Endothelial cell of umbilical vein (primary cell): ENCODE measurements around the gene OR6B3. TPM values are rescaled to one million over a fixed set of nuclear protein-coding genes. Genes with fewer than 3 reads are reported as not detected.

Experiments used
- BruUV-seq: library from RNA; stranded (reverse); fragments of 400-500 nt; replicated peaks from 2 replicates; lab custom pipeline; 2021; lab: Mats Ljungman, UMichigan
- CTCF ChIA-PET: fragments of 300-600, 350-600 bp; sonication (Branson Sonifier 250); formaldehyde crosslinking; loops from one replicate; lab custom pipeline; 2021; ENCODE audit warnings: antibody characterized with exemption, inconsistent platforms; lab: Charles Lee
- POLR2A ChIA-PET: fragments of 300-600, 350-600 bp; sonication (Branson Sonifier 250); formaldehyde crosslinking; loops from one replicate; lab custom pipeline; 2021; ENCODE audit warnings: antibody characterized with exemption, inconsistent platforms; lab: Charles Lee
- DNase-seq: peaks from one replicate; pipeline ENCODE4 v3.0.0-alpha.2; 2011; ENCODE audit warnings: low read depth, low spot score
- FAIRE-seq: peaks from 2 replicates; lab custom pipeline; 2011; peaks lifted over from hg19 to GRCh38; lab: Jason Lieb, UNC
- H2AFZ ChIP-seq: 2 replicates; pipeline ENCODE4 v1.6.0; 2012; ENCODE audit warnings: low read depth, low read length, control low read depth, inconsistent platforms
- H3K27ac ChIP-seq: 2 replicates; pipeline ENCODE4 v1.5.1; 2011; ENCODE audit warnings: low read depth, mild to moderate bottlenecking, control low read depth, low read length, moderate library complexity; ENCODE audit not compliant: insufficient read depth
- H3K27me3 ChIP-seq, 2 experiments: 2 replicates each; pipeline versions ENCODE4 v1.6.0 to v1.6.1; 2011; ENCODE audit warnings: low read length in 2 of 2, mixed read lengths in 1 of 2; ENCODE audit not compliant: control insufficient read depth in 2 of 2, insufficient read depth in 2 of 2
- H3K36me3 ChIP-seq, 2 experiments: 2 replicates in 1 of 2; 3 replicates in 1 of 2; pipeline ENCODE4 v1.5.1; 2011; ENCODE audit warnings: low read length in 2 of 2, mild to moderate bottlenecking in 1 of 2, moderate library complexity in 1 of 2; ENCODE audit not compliant: control insufficient read depth in 2 of 2, insufficient read depth in 2 of 2; ENCODE audit errors: extremely low read depth in 1 of 2
- H3K4me1 ChIP-seq: 3 replicates; pipeline ENCODE4 v1.5.1; 2011; ENCODE audit warnings: mild to moderate bottlenecking, low read length; ENCODE audit not compliant: control insufficient read depth, insufficient read depth; ENCODE audit errors: extremely low read depth
- H3K4me2 ChIP-seq: 2 replicates; pipeline ENCODE4 v1.6.1; 2011; ENCODE audit warnings: low read length, control low read depth, mixed read lengths; ENCODE audit not compliant: insufficient read depth
- H3K4me3 ChIP-seq, 3 experiments: fragments of 200-600 bp in 1 of 3; sonication (generic), shearing (Covaris generic) in 1 of 3; replicated peaks in 1 of 3; 2 replicates each; pipeline ENCODE4 v1.5.1; 2011 to 2016; ENCODE audit warnings: control low read depth in 3 of 3, low read length in 3 of 3, mild to moderate bottlenecking in 2 of 3, inconsistent platforms in 1 of 3, low read depth in 1 of 3, moderate library complexity in 1 of 3; ENCODE audit not compliant: insufficient read depth in 1 of 3
- H3K79me2 ChIP-seq: 2 replicates; pipeline ENCODE4 v1.6.0; 2012; ENCODE audit warnings: low read length, inconsistent platforms; ENCODE audit not compliant: control insufficient read depth, insufficient read depth
- H3K9ac ChIP-seq: replicated peaks from 2 replicates; pipeline ENCODE3; 2011; ENCODE audit warnings: low read length, control low read depth; ENCODE audit not compliant: insufficient read depth; ENCODE audit errors: extremely low read depth
- H3K9me1 ChIP-seq: replicated peaks from 3 replicates; pipeline ENCODE4 v1.6.0; 2011; ENCODE audit warnings: mild to moderate bottlenecking, low read length; ENCODE audit not compliant: control insufficient read depth, insufficient read depth; ENCODE audit errors: extremely low read depth
- H3K9me3 ChIP-seq: replicated peaks from 2 replicates; pipeline ENCODE4 v1.5.1; 2012; ENCODE audit warnings: low read length, inconsistent platforms; ENCODE audit not compliant: control insufficient read depth, insufficient read depth
- H4K20me1 ChIP-seq: replicated peaks from 2 replicates; pipeline ENCODE3; 2011; ENCODE audit warnings: mild to moderate bottlenecking, low read length; ENCODE audit not compliant: control insufficient read depth, insufficient read depth; ENCODE audit errors: extremely low read depth
- EZH2 ChIP-seq: IDR thresholded peaks from 2 replicates; pipeline ENCODE4 v1.6.1; 2012; ENCODE audit warnings: borderline replicate concordance, low read depth, mild to moderate bottlenecking, moderate library complexity, low read length, inconsistent platforms; ENCODE audit not compliant: severe bottlenecking
- FOS ChIP-seq: IDR thresholded peaks from 2 replicates; pipeline ENCODE4 v1.6.1; 2011; ENCODE audit warnings: mild to moderate bottlenecking, low read length, moderate library complexity, borderline replicate concordance; ENCODE audit not compliant: insufficient read depth
- GATA2 ChIP-seq: IDR thresholded peaks from 2 replicates; pipeline ENCODE4 v1.7.0; 2011; ENCODE audit warnings: low read depth, mild to moderate bottlenecking, moderate library complexity, mixed read lengths, low read length; ENCODE audit not compliant: insufficient read length, insufficient read depth
- JUN ChIP-seq: IDR thresholded peaks from 2 replicates; pipeline ENCODE4 v1.6.1; 2011; ENCODE audit warnings: borderline replicate concordance, low read depth; ENCODE audit not compliant: insufficient read length, insufficient read depth
- MAX ChIP-seq: IDR thresholded peaks from 2 replicates; pipeline ENCODE4 v1.6.1; 2011; ENCODE audit not compliant: insufficient read depth, insufficient read length
- MYC ChIP-seq: IDR thresholded peaks from one replicate; pipeline ENCODE4 v1.6.1; 2011; ENCODE audit warnings: mild to moderate bottlenecking, low read depth, low read length
- POLR2A ChIP-seq: IDR thresholded peaks from 2 replicates; pipeline ENCODE4 v1.6.1; 2012; ENCODE audit warnings: low read depth, mild to moderate bottlenecking, control low read depth, low read length
- POLR2AphosphoS5 ChIP-seq: IDR thresholded peaks from 2 replicates; pipeline ENCODE4 v1.6.1; 2012; ENCODE audit warnings: low read depth, mild to moderate bottlenecking, control low read depth, low read length, moderate library complexity; ENCODE audit not compliant: insufficient read depth
- dilution Hi-C: fragments of 300-500 bp; cut with MboI; formaldehyde crosslinking; loops from one replicate; pipeline ENCODE4 v1.15.0; 2019; ENCODE audit warnings: low sequenced_read_pairs; ENCODE audit not compliant: extremely low pct_ligation_motif_present
- intact Hi-C: fragments of 100-400 bp; cut with micrococcal nuclease; formaldehyde crosslinking; loops from one replicate; pipeline ENCODE4 v1.10.0; 2022
- polyA plus RNA-seq, 4 experiments: library from polyadenylated mRNA; depleted of rRNA in 3 of 4; stranded (reverse) in 3 of 4; unstranded in 1 of 4; fragments of >200 nt; gene quantifications; 2 replicates each; pipeline versions ENCODE4 v1.2.1 to v1.2.3, GENCODE V29; 2011 to 2012; ENCODE audit warnings: missing spikeins in 1 of 4
- total RNA-seq: library from RNA; stranded (reverse); gene quantifications from 2 replicates; pipeline ENCODE4 v1.2.3, GENCODE V29; 2021
- TF ChIP-seq, protein P1 (sequence below), 2 donors: IDR thresholded peaks; 1 replicate in 1 of 2; 2 replicates in 1 of 2; pipeline ENCODE4 v1.5.1; 2011; ENCODE audit warnings: low read length in 2 of 2, mild to moderate bottlenecking in 2 of 2, moderate library complexity in 2 of 2, control low read depth in 1 of 2, inconsistent platforms in 1 of 2, low read depth in 1 of 2; ENCODE audit not compliant: insufficient read depth in 1 of 2; ENCODE audit errors: extremely low read depth in 1 of 2

The OR6B3 gene
- total and polyA plus RNA-seq, 2 donors (not counting 3 experiments of a cell fraction or from before 2014, with no cell fraction given) = not detected

GRCh38 chr2:240030379-240031094 lies 22.8 kb downstream of the OR6B3 start, which contains the start of gene OR6B2:
TSS of gene OR6B2 (minus strand) at chr2:240030429. CDS start at chr2:240030429, 0 bp downstream.
- intact Hi-C loops = no loop called here
- ChIA-PET CTCF (interaction anchor here (0.6 to 1.0 kb wide), 2 partner anchors 31 to 736 kb away, joined by 3 to 4 read pairs; no protein-coding TSS in a partner anchor), POLR2A (no interaction called here)
- H3K79me2 ChIP-seq = no peaks in the 10 kb centered on the region
- no peaks in the 10 kb centered on the region for H3K4me1 ChIP-seq
- H4K20me1 ChIP-seq = no peaks in the 10 kb centered on the region
- no peaks in the 10 kb centered on the region for H3K9me1 ChIP-seq
- TF ChIP-seq GATA2 (no peak), FOS (no peak), JUN (no peak)
- H3K9ac ChIP-seq = no peak within 1 kb of the TSS
- no TSS peak for BruUV-seq
- H3K4me3 ChIP-seq = no peak within 1 kb of the TSS
- FAIRE-seq (no peak), DNase-seq (no peak)
- no peak within 1 kb of the TSS for H2AFZ ChIP-seq
- no peak within 1 kb of the TSS for H3K4me2 ChIP-seq
- peaks cover 2 to 10% of the 10 kb centered on the region in 2 experiments for H3K27me3 ChIP-seq
- no peaks in the 10 kb centered on the region for H3K36me3 ChIP-seq
- H3K9me3 ChIP-seq = no peaks in the 10 kb centered on the region
- no peak within 1 kb of the TSS for H3K27ac ChIP-seq
- dilution Hi-C loops = no loop called here

DNA sequence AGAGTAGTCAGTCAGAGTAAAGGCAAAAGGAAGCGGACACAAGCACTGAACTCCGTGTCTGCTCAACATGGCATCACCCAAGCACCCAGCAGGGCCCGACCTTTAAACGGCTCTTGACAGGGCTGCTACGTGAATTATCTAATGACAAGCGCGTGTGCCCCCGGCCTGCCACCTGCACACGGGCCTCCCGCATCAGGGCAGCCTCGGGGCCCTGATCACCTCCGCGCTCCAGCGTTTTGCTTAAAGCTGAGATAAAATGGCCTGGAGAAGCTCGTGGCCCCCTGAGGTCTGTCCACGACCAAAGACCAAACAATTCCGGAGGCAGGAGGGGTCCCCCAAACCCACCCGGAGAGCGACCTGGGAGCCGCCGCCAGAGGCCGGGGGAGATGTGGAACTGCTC lies 28.6 kb downstream of the OR6B3 start:
- ChIA-PET POLR2A (interaction anchor here (1.2 kb wide), 1 partner anchor 36 kb away, joined by 3 read pairs; no protein-coding TSS in a partner anchor), CTCF (interaction anchor here (0.8 to 1.3 kb wide), 3 partner anchors 11 to 624 kb away, joined by 3 to 4 read pairs (median 3); partner anchors contain the start of gene HDAC4)
- H3K4me3 ChIP-seq = peak overlapping the region; percentile 94 to 96 (median 96)
- H3K36me3 ChIP-seq = peaks cover 6 to 14% of the 10 kb centered on the region in 2 experiments
- H3K27me3 ChIP-seq = peaks cover 0 to 3% of the 10 kb centered on the region in 2 experiments
- peak overlapping the region; percentile 59 for H3K27ac ChIP-seq
- H3K4me2 ChIP-seq = peak overlapping the region; percentile 95
- H3K9me3 ChIP-seq = no peaks in the 10 kb centered on the region
- peak overlapping the region; percentile 56 for H2AFZ ChIP-seq
- FAIRE-seq = no peak
- TF ChIP-seq EZH2 (no peak), POLR2A (no peak), MAX (no peak), GATA2 (no peak), FOS (no peak), POLR2AphosphoS5 (no peak), JUN (no peak), MYC (no peak)
- TF ChIP-seq, protein P1, sequence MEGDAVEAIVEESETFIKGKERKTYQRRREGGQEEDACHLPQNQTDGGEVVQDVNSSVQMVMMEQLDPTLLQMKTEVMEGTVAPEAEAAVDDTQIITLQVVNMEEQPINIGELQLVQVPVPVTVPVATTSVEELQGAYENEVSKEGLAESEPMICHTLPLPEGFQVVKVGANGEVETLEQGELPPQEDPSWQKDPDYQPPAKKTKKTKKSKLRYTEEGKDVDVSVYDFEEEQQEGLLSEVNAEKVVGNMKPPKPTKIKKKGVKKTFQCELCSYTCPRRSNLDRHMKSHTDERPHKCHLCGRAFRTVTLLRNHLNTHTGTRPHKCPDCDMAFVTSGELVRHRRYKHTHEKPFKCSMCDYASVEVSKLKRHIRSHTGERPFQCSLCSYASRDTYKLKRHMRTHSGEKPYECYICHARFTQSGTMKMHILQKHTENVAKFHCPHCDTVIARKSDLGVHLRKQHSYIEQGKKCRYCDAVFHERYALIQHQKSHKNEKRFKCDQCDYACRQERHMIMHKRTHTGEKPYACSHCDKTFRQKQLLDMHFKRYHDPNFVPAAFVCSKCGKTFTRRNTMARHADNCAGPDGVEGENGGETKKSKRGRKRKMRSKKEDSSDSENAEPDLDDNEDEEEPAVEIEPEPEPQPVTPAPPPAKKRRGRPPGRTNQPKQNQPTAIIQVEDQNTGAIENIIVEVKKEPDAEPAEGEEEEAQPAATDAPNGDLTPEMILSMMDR (IDR thresholded peaks at IDR 0.05; ENCODE audit: extremely low read depth in 1 of 2, insufficient read depth in 1 of 2, low read depth in 1 of 2, low read length in 2 of 2) = no peak
- H3K4me1 ChIP-seq = peaks cover 10% of the 10 kb centered on the region
- intact Hi-C loops = loop anchor here (1.0 to 5.0 kb wide), 3 partner anchors 112 to 538 kb away; partner anchors contain the start of genes COPS9, DUSP28 and GPC1
- DNase-seq = peak; percentile 15
- no peaks in the 10 kb centered on the region for H4K20me1 ChIP-seq
- BruUV-seq = no TSS peak
- H3K9ac ChIP-seq = peak overlapping the region; percentile 94
- dilution Hi-C loops = no loop called here
- H3K9me1 ChIP-seq = no peaks in the 10 kb centered on the region
- peaks cover 40% of the 10 kb centered on the region for H3K79me2 ChIP-seq
